Prostate gland (tissue), 2 donors: Measurements from ENCODE around the gene AMFR. TPM values are rescaled to one million over a fixed set of nuclear protein-coding genes. Genes with fewer than 3 reads are reported as not detected.

Experiments
- DNase-seq: peaks from one replicate; pipeline ENCODE4 v3.0.0-alpha.2; 2019; ENCODE audit warnings: low spot score
- H3K27ac ChIP-seq, 2 donors: fragments of 200-600 bp; sonication (generic); 2 replicates each; pipeline ENCODE4 v1.5.1; 2017 to 2019
- H3K27me3 ChIP-seq: fragments of 200-600 bp; sonication (generic); replicated peaks from 2 replicates; pipeline ENCODE4 v1.5.1; 2019; ENCODE audit not compliant: insufficient read depth
- H3K36me3 ChIP-seq, 2 donors: fragments of 200-600 bp; sonication (generic); 1 replicate in 1 of 2; 2 replicates in 1 of 2; pipeline versions ENCODE4 v1.5.1 to v1.8.1; 2017 to 2019
- H3K4me1 ChIP-seq: fragments of 200-600 bp; sonication (generic); replicated peaks from 2 replicates; pipeline ENCODE4 v1.5.1; 2019
- H3K4me3 ChIP-seq, 2 donors: fragments of 200-600 bp; sonication (generic); 2 replicates each; pipeline ENCODE4 v1.5.1; 2017 to 2019
- H3K9me3 ChIP-seq: fragments of 200-600 bp; sonication (generic); 2 replicates; pipeline ENCODE4 v1.5.1; 2017
- POLR2A ChIP-seq: fragments of 450-650 bp; IDR thresholded peaks from one replicate; pipeline ENCODE4 v1.6.1; 2016; ENCODE audit warnings: antibody characterized with exemption, mild to moderate bottlenecking
- POLR2AphosphoS5 ChIP-seq: sonication (generic); formaldehyde crosslinking; IDR thresholded peaks from one replicate; pipeline ENCODE4 v1.6.1; 2017; ENCODE audit warnings: antibody characterized with exemption
- WGBS: methylation state at CpG from one replicate; pipeline ENCODE4 v1.1.5; 2018; 5-methylcytosine and 5-hydroxymethylcytosine counted together
- intact Hi-C: fragments of 100-400 bp; cut with DNase I; formaldehyde crosslinking; loops from one replicate; pipeline ENCODE4 v1.14.2; 2022
- total RNA-seq, 2 donors: library from RNA; depleted of rRNA; stranded (reverse); fragments of >200 nt; gene quantifications; one replicate each; pipeline ENCODE4 v1.1.0, GENCODE V29; 2016
- TF ChIP-seq, protein P1 (sequence below), 4 experiments: fragments of 200-600 bp in 2 of 4; fragments of 450-650 bp in 2 of 4; sonication (generic) in 2 of 4; IDR thresholded peaks; 1 replicate in 3 of 4; 2 replicates in 1 of 4; pipeline ENCODE4 v1.5.1; 2016 to 2019; ENCODE audit warnings: antibody characterized with exemption in 4 of 4, mild to moderate bottlenecking in 2 of 4, moderate library complexity in 2 of 4

The AMFR gene
- total RNA-seq, 2 donors from 2014 or later, result 123 to 261 TPM

DNA sequence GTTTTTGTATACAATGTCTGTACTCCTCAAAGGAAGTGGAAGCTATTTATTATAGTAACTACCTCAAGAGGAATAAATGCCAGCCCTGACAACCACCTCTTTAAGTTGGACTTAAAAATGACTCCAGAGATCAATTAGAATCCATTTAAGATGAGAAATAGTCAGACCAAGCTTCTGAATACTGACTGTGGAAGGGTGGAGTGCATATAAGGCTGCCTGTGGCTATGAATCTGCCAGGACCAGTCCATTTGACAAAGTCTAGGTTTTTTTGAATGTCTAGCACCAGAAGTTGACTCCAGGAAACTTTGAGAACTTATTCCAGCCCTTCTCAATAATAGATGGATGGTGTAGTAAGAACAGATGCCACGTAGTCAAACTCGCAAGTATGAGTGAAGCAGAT is 41.0 kb upstream of the AMFR start:
- H3K27me3 ChIP-seq, result no peaks in the 10 kb centered on the region
- intact Hi-C loops, result no loop called here
- DNase-seq, result no peak
- H3K4me3 ChIP-seq, result no peak overlapping the region
- TF ChIP-seq, protein P1, sequence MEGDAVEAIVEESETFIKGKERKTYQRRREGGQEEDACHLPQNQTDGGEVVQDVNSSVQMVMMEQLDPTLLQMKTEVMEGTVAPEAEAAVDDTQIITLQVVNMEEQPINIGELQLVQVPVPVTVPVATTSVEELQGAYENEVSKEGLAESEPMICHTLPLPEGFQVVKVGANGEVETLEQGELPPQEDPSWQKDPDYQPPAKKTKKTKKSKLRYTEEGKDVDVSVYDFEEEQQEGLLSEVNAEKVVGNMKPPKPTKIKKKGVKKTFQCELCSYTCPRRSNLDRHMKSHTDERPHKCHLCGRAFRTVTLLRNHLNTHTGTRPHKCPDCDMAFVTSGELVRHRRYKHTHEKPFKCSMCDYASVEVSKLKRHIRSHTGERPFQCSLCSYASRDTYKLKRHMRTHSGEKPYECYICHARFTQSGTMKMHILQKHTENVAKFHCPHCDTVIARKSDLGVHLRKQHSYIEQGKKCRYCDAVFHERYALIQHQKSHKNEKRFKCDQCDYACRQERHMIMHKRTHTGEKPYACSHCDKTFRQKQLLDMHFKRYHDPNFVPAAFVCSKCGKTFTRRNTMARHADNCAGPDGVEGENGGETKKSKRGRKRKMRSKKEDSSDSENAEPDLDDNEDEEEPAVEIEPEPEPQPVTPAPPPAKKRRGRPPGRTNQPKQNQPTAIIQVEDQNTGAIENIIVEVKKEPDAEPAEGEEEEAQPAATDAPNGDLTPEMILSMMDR (IDR thresholded peaks at IDR 0.05), result no peak
- TF ChIP-seq POLR2A, result no peak
- TF ChIP-seq POLR2AphosphoS5, result no peak
- H3K4me1 ChIP-seq, result no peaks in the 10 kb centered on the region
- no peaks in the 10 kb centered on the region for H3K9me3 ChIP-seq
- H3K36me3 ChIP-seq, result peaks cover 0 to 15% of the 10 kb centered on the region in 2 donors
- H3K27ac ChIP-seq, result no peak overlapping the region
- 94% methylated on average over 2 of the region's 2 CpGs for WGBS

DNA sequence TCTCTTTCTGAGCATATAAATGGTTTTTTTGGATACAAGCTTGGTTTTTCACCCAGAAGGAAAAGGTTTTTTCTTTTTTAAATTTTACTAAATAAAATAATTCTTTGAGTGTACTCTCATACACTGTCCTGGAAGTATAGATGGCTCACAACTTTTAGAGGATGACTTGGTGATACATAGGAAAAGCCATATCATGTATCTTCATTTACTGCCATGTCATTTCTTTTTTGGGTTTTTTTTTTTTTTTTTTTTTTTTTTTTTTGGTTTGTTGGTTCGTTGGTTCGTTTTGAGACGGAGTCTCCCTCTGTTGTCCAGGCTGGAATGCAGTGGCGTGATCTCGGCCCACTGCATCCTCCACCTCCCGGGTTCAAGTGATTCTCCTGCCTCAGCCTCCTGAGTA is 37.8 kb upstream of the AMFR start:
- Histone ChIP-seq H3K27ac (no peak overlapping the region), H3K4me1 (no peaks in the 10 kb centered on the region), H3K4me3 (no peak overlapping the region), H3K27me3 (no peaks in the 10 kb centered on the region), H3K9me3 (no peaks in the 10 kb centered on the region), H3K36me3 (peaks cover 0 to 15% of the 10 kb centered on the region in 2 donors)
- TF ChIP-seq, protein P1 (IDR thresholded peaks at IDR 0.05), result no peak
- TF ChIP-seq POLR2AphosphoS5 (no peak), POLR2A (no peak)
- no peak for DNase-seq
- WGBS, result 97% methylated on average over 6 of the region's 6 CpGs
- intact Hi-C loops, result no loop called here

DNA sequence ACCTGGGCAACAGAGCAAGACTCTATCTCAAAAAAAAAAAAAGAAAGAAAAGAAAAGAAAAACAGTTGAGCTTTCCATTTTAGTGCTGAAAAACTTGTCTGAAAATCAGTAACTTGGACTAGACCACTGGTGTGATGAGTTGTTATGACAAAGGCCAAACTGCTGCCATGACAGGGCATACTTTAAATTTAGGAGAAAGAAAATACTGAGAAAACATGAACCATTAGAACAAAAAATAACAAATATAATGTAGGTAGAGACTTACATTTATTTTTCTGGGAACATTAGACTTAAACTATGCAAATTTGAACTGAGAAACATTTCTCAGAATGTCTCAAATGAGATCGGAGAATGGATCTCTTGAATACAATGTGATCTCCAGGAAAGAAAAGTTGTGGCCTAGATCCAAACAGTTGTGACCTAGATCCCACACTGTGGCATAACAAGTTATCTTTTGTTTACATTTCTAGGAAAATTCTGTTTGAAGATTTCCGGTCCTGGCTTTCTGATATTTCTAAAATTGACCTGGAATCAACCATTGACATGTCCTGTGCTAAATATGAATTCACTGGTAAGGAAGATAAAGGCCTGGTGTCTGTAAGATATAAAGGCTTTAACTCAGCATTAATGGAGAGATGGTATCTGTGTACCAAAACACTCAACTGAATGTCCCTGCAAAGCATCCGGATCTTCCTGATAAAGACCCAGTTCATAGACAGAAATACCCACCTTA is 36.9 kb upstream of the AMFR start:
- Histone ChIP-seq H3K9me3 (no peaks in the 10 kb centered on the region), H3K27ac (no peak overlapping the region), H3K4me1 (no peaks in the 10 kb centered on the region), H3K27me3 (no peaks in the 10 kb centered on the region), H3K4me3 (no peak overlapping the region), H3K36me3 (peaks cover 0 to 9% of the 10 kb centered on the region in 2 donors)
- intact Hi-C loops, result no loop called here
- TF ChIP-seq, protein P1 (IDR thresholded peaks at IDR 0.05), result no peak
- TF ChIP-seq POLR2A, result no peak
- WGBS, result 57% methylated on average over 3 of the region's 3 CpGs
- DNase-seq, result no peak

DNA sequence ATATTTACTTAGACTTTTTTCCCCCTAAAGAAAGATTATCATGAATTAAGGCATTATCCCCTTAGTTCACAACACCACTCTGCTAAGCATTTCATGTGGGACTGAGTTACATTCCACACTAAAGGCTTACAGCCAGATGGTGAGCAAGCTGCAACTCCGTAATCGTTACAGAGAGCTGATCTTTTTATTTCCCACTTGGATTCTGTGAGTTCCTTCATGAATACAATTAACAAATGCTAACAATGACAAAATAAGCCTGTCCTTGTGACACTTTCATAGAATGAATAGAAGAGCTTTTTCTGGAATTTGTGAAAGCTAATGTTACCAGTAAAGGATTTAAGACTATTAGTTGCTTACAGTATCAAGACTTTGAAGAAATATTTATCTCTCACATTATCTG is 34.8 kb upstream of the AMFR start:
- Histone ChIP-seq H3K9me3 (no peaks in the 10 kb centered on the region), H3K4me3 (no peak overlapping the region), H3K36me3 (no peaks in the 10 kb centered on the region), H3K27ac (no peak overlapping the region), H3K27me3 (no peaks in the 10 kb centered on the region), H3K4me1 (no peaks in the 10 kb centered on the region)
- TF ChIP-seq, protein P1 (IDR thresholded peaks at IDR 0.05), result no peak
- intact Hi-C loops, result no loop called here
- WGBS, result 85% methylated on average over 2 of the region's 2 CpGs
- no peak for DNase-seq

DNA sequence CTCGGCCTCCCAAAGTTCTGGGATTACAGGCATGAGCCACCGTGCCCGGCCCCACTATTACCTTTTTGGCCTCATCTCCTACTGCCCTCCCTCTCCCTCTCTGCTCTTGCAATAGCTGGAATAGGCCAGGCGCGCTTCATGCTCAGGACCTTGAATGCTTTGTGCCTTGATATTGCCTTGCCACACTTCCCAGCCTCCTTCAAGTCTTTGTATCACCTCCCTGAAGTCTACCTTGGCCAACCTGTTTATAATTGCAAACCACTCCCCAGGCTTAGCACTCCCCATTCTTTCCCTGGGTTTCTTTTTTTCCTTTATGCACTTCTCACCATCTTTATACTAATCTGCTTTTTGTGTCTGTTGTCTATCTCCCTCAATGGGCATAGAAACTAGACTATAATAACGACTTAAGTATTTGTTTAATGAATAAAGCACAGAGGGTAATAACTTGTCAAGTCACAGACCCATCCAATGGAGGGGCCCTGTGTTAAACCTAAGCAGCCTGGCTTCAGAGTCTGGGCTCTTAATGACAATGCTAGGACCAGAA is 32.7 kb upstream of the AMFR start:
- Histone ChIP-seq H3K4me1 (no peaks in the 10 kb centered on the region), H3K36me3 (no peaks in the 10 kb centered on the region), H3K27me3 (no peaks in the 10 kb centered on the region), H3K4me3 (no peak overlapping the region), H3K27ac (no peak overlapping the region), H3K9me3 (no peaks in the 10 kb centered on the region)
- TF ChIP-seq POLR2A (no peak), POLR2AphosphoS5 (no peak)
- TF ChIP-seq, protein P1 (IDR thresholded peaks at IDR 0.05), result no peak
- DNase-seq, result no peak
- WGBS, result 88% methylated on average over 6 of the region's 6 CpGs
- intact Hi-C loops, result no loop called here
